ENCODE results near the gene LY6G6D. TPM values are rescaled to one million over a fixed set of nuclear protein-coding genes. Genes with fewer than 3 reads are reported as not detected.

LY6G6D gene
- total and polyA plus RNA-seq, 2 of the 13 experiments (the other 11 are each of a cell fraction or from before 2014, with no cell fraction given): not detected

- TF ChIP-seq XBP1 (CRISPR knock-in tag; IDR thresholded peaks at IDR 0.05) (peak; percentile 77; the same call in 1 of the 2 replicates), TARDBP (CRISPR knock-in tag; IDR thresholded peaks at IDR 0.05) (peak; percentile 80), ZFP36L2 (CRISPR knock-in tag; IDR thresholded peaks at IDR 0.05) (no peak), ZFAT (CRISPR knock-in tag; conservative IDR thresholded peaks at IDR 0.05) (no peak), ATAD3A (CRISPR knock-in tag; IDR thresholded peaks at IDR 0.05) (0 out of 2 replicates have a peak, but pooled peaks have one; percentile 38), RNF219 (CRISPR knock-in tag; IDR thresholded peaks at IDR 0.05) (no peak), ZNF253 (CRISPR knock-in tag; IDR thresholded peaks at IDR 0.05; ENCODE audit: borderline replicate concordance) (no peak), ZBTB39 (CRISPR knock-in tag; IDR thresholded peaks at IDR 0.05) (no peak), SP5 (CRISPR knock-in tag; IDR thresholded peaks at IDR 0.05; ENCODE audit: borderline replicate concordance, low read depth) (peak; percentile 68), MAFF (IDR thresholded peaks at IDR 0.05; ENCODE audit: low read depth, low read length) (no peak), WIZ (CRISPR knock-in tag; IDR thresholded peaks at IDR 0.05) (no peak), KLF15 (CRISPR knock-in tag; IDR thresholded peaks at IDR 0.05; ENCODE audit: borderline replicate concordance) (no peak), ZNF547 (CRISPR knock-in tag; IDR thresholded peaks at IDR 0.05) (peak; percentile 5; the same call in 1 of the 2 replicates), E2F5 (CRISPR knock-in tag; conservative IDR thresholded peaks at IDR 0.05) (no peak), MYPOP (CRISPR knock-in tag; IDR thresholded peaks at IDR 0.05) (no peak; the same call in 1 of the 2 replicates), MED13 (CRISPR knock-in tag; IDR thresholded peaks at IDR 0.05) (no peak; the same call in 1 of the 2 replicates), ZFP62 (CRISPR knock-in tag; IDR thresholded peaks at IDR 0.05) (peak; percentile 95; the same call in 1 of the 2 replicates), ZNF264 (CRISPR knock-in tag; IDR thresholded peaks at IDR 0.05) (no peak), POLR2G (IDR thresholded peaks at IDR 0.05; ENCODE audit: low read depth, low read length) (peak; percentile 91), FOSL2 (CRISPR knock-in tag; IDR thresholded peaks at IDR 0.05) (0 out of 2 replicates have a peak, but pooled peaks have one; percentile 43), FOXA1 (IDR thresholded peaks at IDR 0.05) (no peak), FOXA1 (CRISPR knock-in tag; IDR thresholded peaks at IDR 0.05) (no peak; the same call in 1 of the 2 replicates), SNAPC5 (CRISPR knock-in tag; IDR thresholded peaks at IDR 0.05; ENCODE audit: borderline replicate concordance) (0 out of 2 replicates have a peak, but pooled peaks have one; percentile 33), ONECUT2 (CRISPR knock-in tag; IDR thresholded peaks at IDR 0.05) (0 out of 2 replicates have a peak, but pooled peaks have one; percentile 3), ZFP36 (IDR thresholded peaks at IDR 0.05; ENCODE audit: borderline replicate concordance, low read depth, low read length, partially characterized antibody) (no peak)
Observed at GRCh38 chr6:31665501-31666336, 49.4 kb upstream of the LY6G6D start, which contains the start of gene CSNK2B (continued).

Measured in HepG2 (cell line).